ENCODE data around the gene CLIC6. TPM values are rescaled to one million over a fixed set of nuclear protein-coding genes. Genes with fewer than 3 reads are reported as not detected.

CLIC6 gene
- total and polyA plus RNA-seq, 2 of the 8 experiments (the other 6 are each of a cell fraction or from before 2014, with no cell fraction given): 0.42 to 1.3 TPM

DNA sequence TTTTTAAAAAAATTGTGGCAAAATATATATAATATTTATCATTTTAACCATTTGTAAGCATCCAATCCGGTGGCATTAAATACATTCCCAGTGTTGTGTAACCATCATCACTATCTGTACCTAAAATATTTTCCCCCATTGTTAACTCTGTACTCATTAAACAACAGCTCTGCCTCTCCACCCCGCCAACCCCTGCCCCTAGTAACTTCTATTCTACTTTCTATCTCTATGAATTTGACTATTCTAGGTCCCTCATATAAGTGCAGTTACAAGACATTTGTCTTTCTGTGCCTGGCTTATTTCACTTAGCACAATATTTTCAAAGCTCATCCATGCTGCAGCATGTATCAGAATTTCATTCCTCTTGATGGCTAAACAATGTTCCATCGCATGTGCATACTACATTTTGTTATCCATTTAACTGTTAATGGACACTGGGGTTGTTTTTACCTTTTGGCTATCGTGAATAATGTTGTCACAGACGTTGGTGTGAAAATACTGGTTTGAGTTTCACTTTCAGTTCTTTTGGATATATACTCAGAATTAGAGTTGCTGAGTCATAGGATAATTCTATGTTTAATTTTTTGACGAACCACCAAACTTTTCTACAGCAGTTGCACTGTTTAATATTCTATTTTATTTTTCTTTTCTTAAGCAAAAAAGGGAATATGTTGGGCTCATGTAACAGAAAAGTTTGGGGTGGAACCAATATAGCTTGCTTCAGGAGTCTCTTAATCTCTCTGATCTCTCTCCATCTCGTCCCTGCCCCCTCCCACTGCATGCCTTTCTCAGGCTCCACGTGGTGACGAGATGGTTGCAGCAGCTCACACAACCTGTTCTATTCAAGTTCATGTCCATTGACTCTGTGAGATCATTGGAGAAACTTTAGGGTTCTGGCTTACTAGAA, 28.7 kb upstream of the CLIC6 start:
- Histone ChIP-seq H2BK15ac (ENCODE audit: low read length) (no peak overlapping the region), H4K8ac (ENCODE audit: extremely low read depth, insufficient read depth, low read length) (no peak overlapping the region), H3K23ac (ENCODE audit: insufficient read length) (no peak overlapping the region), H3K14ac (ENCODE audit: insufficient read length) (no peak overlapping the region), H3K4me2 (ENCODE audit: insufficient read depth in 1 of 2, low read depth in 2 of 2, low read length in 2 of 2) (no peak overlapping the region), H2BK120ac (replicated peaks; ENCODE audit: low read depth, low read length) (no peak overlapping the region), H3K18ac (ENCODE audit: extremely low read depth, low read length) (no peak overlapping the region), H4K5ac (ENCODE audit: insufficient read length, low read depth, low read length) (no peak overlapping the region), H3K23me2 (ENCODE audit: low read depth, low read length) (no peaks in the 10 kb centered on the region), H3K4me3 (ENCODE audit: extremely low read depth in 1 of 4, insufficient read depth in 2 of 4, low read depth in 3 of 4, low read length in 4 of 4) (no peak overlapping the region), H2BK12ac (ENCODE audit: low read depth, low read length) (no peak overlapping the region), H2BK5ac (ENCODE audit: low read depth, low read length) (no peak overlapping the region), H3K27me3 (replicated peaks in 1 of 4; ENCODE audit: control insufficient read depth in 3 of 4, extremely low read depth in 1 of 4, insufficient read depth in 3 of 4, low read length in 3 of 4) (no peaks in the 10 kb centered on the region), H2BK20ac (ENCODE audit: low read length) (no peak overlapping the region), H3K56ac (replicated peaks; ENCODE audit: insufficient read length, low read depth, low read length) (no peak overlapping the region), H2AK5ac (ENCODE audit: low read depth, low read length) (no peak overlapping the region), H3K4ac (replicated peaks; ENCODE audit: insufficient read length, low read depth, low read length) (no peak overlapping the region), H2AFZ (ENCODE audit: low read length) (no peak overlapping the region; the same call in 1 of the 2 replicates), H3K4me1 (replicated peaks in 1 of 4; ENCODE audit: control insufficient read depth in 3 of 4, insufficient read depth in 4 of 4, low read length in 3 of 4) (no peaks in the 10 kb centered on the region), H3K79me2 (ENCODE audit: control insufficient read depth in 1 of 2, insufficient read depth in 2 of 2, low read length in 2 of 2) (no peaks in the 10 kb centered on the region), H3K9me3 (ENCODE audit: insufficient read depth in 2 of 2, low read depth in 1 of 2, low read length in 1 of 2) (no peaks in the 10 kb centered on the region), H4K91ac (replicated peaks; ENCODE audit: insufficient read length, low read length) (no peak overlapping the region), H3K9ac (replicated peaks in 1 of 4; ENCODE audit: extremely low read depth in 1 of 4, low read depth in 3 of 4, low read length in 3 of 4) (no peak overlapping the region), H3K27ac (ENCODE audit: low read depth, low read length) (no peak overlapping the region), H3K79me1 (ENCODE audit: low read depth, low read length) (no peaks in the 10 kb centered on the region), H4K20me1 (replicated peaks in 1 of 2; ENCODE audit: control insufficient read depth in 1 of 2, insufficient read depth in 2 of 2, low read length in 2 of 2) (no peaks in the 10 kb centered on the region), H3K36me3 (ENCODE audit: control insufficient read depth in 2 of 4, insufficient read depth in 4 of 4, low read length in 3 of 4) (no peaks in the 10 kb centered on the region; a peak in 1 of 8 replicates)
- ChIA-PET POLR2A (ENCODE audit: partially characterized antibody) (no interaction called here), CTCF (ENCODE audit: partially characterized antibody) (interaction anchor here (0.6 to 2.4 kb wide), 2 partner anchors 10 to 16 kb away, joined by 3 to 7 read pairs; no protein-coding TSS in a partner anchor)
- no peak for FAIRE-seq
- no peak for DNase-seq (ENCODE audit: low read depth in 1 of 2, low spot score in 2 of 2)
- 78% methylated on average over 9 of the region's 9 CpGs; no CpG with 5 or more reads in 1 of the 2 experiments for WGBS, 2 experiments (ENCODE audit: extremely low coverage in 1 of 2, insufficient coverage in 1 of 2, insufficient read length in 1 of 2, insufficient replicate concordance in 2 of 2, low coverage in 1 of 2, low lambda C conversion rate in 2 of 2, missing lambda C conversion rate in 1 of 2)
- TF ChIP-seq TBP (IDR thresholded peaks at IDR 0.05; ENCODE audit: low read depth, low read length) (no peak), RAD21 (IDR thresholded peaks at IDR 0.05 in 1 of 2, conservative IDR thresholded peaks at IDR 0.05 in 1 of 2; ENCODE audit: low read depth in 2 of 2, low read length in 2 of 2) (no peak), KDM5A (IDR thresholded peaks at IDR 0.05; ENCODE audit: low read length) (no peak), JUN (IDR thresholded peaks at IDR 0.05; ENCODE audit: low read depth, low read length) (no peak), NANOG (IDR thresholded peaks at IDR 0.05; ENCODE audit: insufficient read depth, low read depth, low read length, poor library complexity, severe bottlenecking) (no peak), EZH2 (IDR thresholded peaks at IDR 0.05; ENCODE audit: low read depth, low read length, severe bottlenecking) (no peak)
- TF ChIP-seq, protein P1, sequence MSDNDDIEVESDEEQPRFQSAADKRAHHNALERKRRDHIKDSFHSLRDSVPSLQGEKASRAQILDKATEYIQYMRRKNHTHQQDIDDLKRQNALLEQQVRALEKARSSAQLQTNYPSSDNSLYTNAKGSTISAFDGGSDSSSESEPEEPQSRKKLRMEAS (IDR thresholded peaks at IDR 0.05): 0 out of 2 replicates have a peak, but pooled peaks have one; percentile 23
